Hematopoietic multipotent progenitor cell treated with erythropoietin and hydrocortisone succinate and interleukin-3 and kit ligand, for 4 days (in vitro differentiated cells): Measurements from ENCODE around the gene NCAM2.
A peak's percentile ranks its signal among the peaks of the same experiment; 100 is the strongest.

Source experiments
- DNase-seq: peaks from one replicate; pipeline ENCODE4 v3.0.0-alpha.2; 2015

The NCAM2 gene

GRCh38 chr21:20997636-20998455 is at the start of gene NCAM2:
TSS of gene NCAM2 (plus strand) at chr21:20998409.
- peak; percentile 82 for DNase-seq

- DNase-seq, result peak; percentile 4
Measured at GRCh38 chr21:20949884-20950283, 48.3 kb upstream of the NCAM2 start.

GRCh38 chr21:20965816-20966215 is 32.4 kb upstream of the NCAM2 start:
- DNase-seq, result no peak

GRCh38 chr21:20968391-20968790 is 29.8 kb upstream of the NCAM2 start:
- DNase-seq, result no peak

GRCh38 chr21:20970691-20971090 is 27.5 kb upstream of the NCAM2 start:
- DNase-seq, result no peak

GRCh38 chr21:20971296-20971921 is 26.8 kb upstream of the NCAM2 start:
- peak; percentile 82 for DNase-seq

- no peak for DNase-seq
Measured at GRCh38 chr21:20994790-20995189, 3.4 kb upstream of the NCAM2 start.

- peak; percentile 6 for DNase-seq
Measured at GRCh38 chr21:20996421-20997310, 1.5 kb upstream of the NCAM2 start.

GRCh38 chr21:20997311-20997635 is 936 bp upstream of the NCAM2 start:
- peak; percentile 7 for DNase-seq

GRCh38 chr21:20998456-20998789 is 214 bp downstream of the NCAM2 start:
- no peak for DNase-seq

- DNase-seq, result no peak
Measured at GRCh38 chr21:20998886-20999285, 677 bp downstream of the NCAM2 start.

GRCh38 chr21:20999659-21000058 is 1.4 kb downstream of the NCAM2 start:
- DNase-seq, result peak; percentile 71

GRCh38 chr21:21000591-21001175 is 2.5 kb downstream of the NCAM2 start:
- DNase-seq, result peak; percentile 12

GRCh38 chr21:21001591-21002100 is 3.4 kb downstream of the NCAM2 start:
- no peak for DNase-seq

GRCh38 chr21:21002153-21002552 is 3.9 kb downstream of the NCAM2 start:
- DNase-seq, result no peak

GRCh38 chr21:21003701-21004100 is 5.5 kb downstream of the NCAM2 start:
- DNase-seq, result peak; percentile 75

GRCh38 chr21:21007606-21008005 is 9.4 kb downstream of the NCAM2 start:
- no peak for DNase-seq

GRCh38 chr21:21010228-21010627 is 12.0 kb downstream of the NCAM2 start:
- no peak for DNase-seq

GRCh38 chr21:21010698-21011097 is 12.5 kb downstream of the NCAM2 start:
- DNase-seq, result no peak

- DNase-seq, result no peak
Measured at GRCh38 chr21:21018821-21019220, 20.6 kb downstream of the NCAM2 start.

- DNase-seq, result no peak
Measured at GRCh38 chr21:21019681-21020080, 21.5 kb downstream of the NCAM2 start.

- DNase-seq, result no peak
Measured at GRCh38 chr21:21025742-21026141, 27.5 kb downstream of the NCAM2 start.

- no peak for DNase-seq
Measured at GRCh38 chr21:21028275-21028820, 30.1 kb downstream of the NCAM2 start.
